Stimulated activated CD8-positive, alpha-beta memory T cell treated with anti-CD3 and anti-CD28 coated beads, Interleukin-7, amount 100 ng/mL, for 48 hours (primary cell): Measurements from ENCODE around the gene CEP78.
"Not testable (repeated sequence)": the region's sequence is repeated elsewhere in the genome, so short reads cannot be mapped to it uniquely, and the experiment has no call there.

Experiments used
- DNase-seq, 2 donors: peaks; one replicate each; pipeline ENCODE4 v3.0.0-alpha.2; 2020; ENCODE audit warnings: low read depth in 1 of 2; ENCODE audit errors: extremely low read depth in 1 of 2

The CEP78 gene

GRCh38 chr9:78235256-78235761, 566 bp upstream of the CEP78 start:
- DNase-seq, result no peak

GRCh38 chr9:78236551-78236910, 656 bp downstream of the CEP78 start:
- DNase-seq, result no peak

- DNase-seq, result no peak
These were observed 2.5 kb downstream of the CEP78 start for GRCh38 chr9:78238046-78239038.

GRCh38 chr9:78239506-78239905, 3.6 kb downstream of the CEP78 start:
- DNase-seq, result no peak

GRCh38 chr9:78242041-78242440, 6.2 kb downstream of the CEP78 start:
- DNase-seq, result no peak

GRCh38 chr9:78243130-78243529, 7.3 kb downstream of the CEP78 start:
- no peak for DNase-seq

GRCh38 chr9:78245401-78245800, 9.5 kb downstream of the CEP78 start:
- no peak for DNase-seq

- DNase-seq, result no peak
These were observed 12.8 kb downstream of the CEP78 start for GRCh38 chr9:78248635-78249034.

- no peak for DNase-seq
These were observed 13.7 kb downstream of the CEP78 start for GRCh38 chr9:78249542-78249941.

- DNase-seq, result no peak
These were observed 16.7 kb downstream of the CEP78 start for GRCh38 chr9:78252616-78253015.

- DNase-seq, result no peak
These were observed 17.4 kb downstream of the CEP78 start for GRCh38 chr9:78253285-78253684.

GRCh38 chr9:78261403-78262001, 25.6 kb downstream of the CEP78 start:
- DNase-seq, result no peak

- no peak for DNase-seq
These were observed 26.8 kb downstream of the CEP78 start for GRCh38 chr9:78262655-78263054.

- DNase-seq, result no peak
These were observed 32.0 kb downstream of the CEP78 start for GRCh38 chr9:78267889-78268288.

- no peak for DNase-seq
These were observed 33.9 kb downstream of the CEP78 start for GRCh38 chr9:78269784-78270183.

- DNase-seq, result no peak
These were observed 36.4 kb downstream of the CEP78 start for GRCh38 chr9:78272307-78272706.

GRCh38 chr9:78273761-78274160, 37.9 kb downstream of the CEP78 start:
- DNase-seq, result no peak

GRCh38 chr9:78278177-78278777, 42.4 kb downstream of the CEP78 start:
- no peak for DNase-seq

GRCh38 chr9:78278801-78279200, 42.9 kb downstream of the CEP78 start:
- DNase-seq, result no peak

GRCh38 chr9:78280982-78281668, 45.2 kb downstream of the CEP78 start:
- no peak for DNase-seq

- not testable (repeated sequence) for DNase-seq
These were observed 48.3 kb downstream of the CEP78 start for GRCh38 chr9:78284181-78284580.
